H1 (cell line): ENCODE data around the gene P2RX1. TPM values are rescaled to one million over a fixed set of nuclear protein-coding genes. Genes with fewer than 3 reads are reported as not detected.

Source experiments
- E2F6 ChIP-seq: IDR thresholded peaks from 2 replicates; pipeline ENCODE4 v1.6.1; 2012; ENCODE audit warnings: inconsistent platforms
- JUND ChIP-seq: IDR thresholded peaks from 2 replicates; pipeline ENCODE4 v1.6.1; 2011; ENCODE audit warnings: mild to moderate bottlenecking, improper control_type of control experiment, low read length
- SP1 ChIP-seq: IDR thresholded peaks from 2 replicates; pipeline ENCODE4 v1.6.1; 2011; ENCODE audit warnings: low read depth, low read length
- TBP ChIP-seq: IDR thresholded peaks from 2 replicates; pipeline ENCODE4 v1.6.1; 2011; ENCODE audit warnings: low read depth, low read length, improper control_type of control experiment
- polyA plus RNA-seq, 7 experiments: library from polyadenylated mRNA; depleted of rRNA in 3 of 7; stranded (reverse) in 5 of 7; unstranded in 2 of 7; fragments of >200 nt in 5 of 7; fragments of 200-250 nt in 2 of 7; gene quantifications; 1 replicate in 5 of 7; 2 replicates in 1 of 7; 4 replicates in 1 of 7; pipeline versions ENCODE4 v1.2.1 to v1.2.3, GENCODE V29; 2011 to 2013; ENCODE audit warnings: missing spikeins in 2 of 7, mixed read lengths in 2 of 7
- total RNA-seq: library from RNA; stranded (reverse); fragmentation: NEBNext Ultra II Directional; extraction: Animal tissue kit (Norgen Biotek cat#: 25700); gene quantifications from 2 replicates; pipeline ENCODE4 v1.2.1, GENCODE V29; 2021

Gene P2RX1
- total and polyA plus RNA-seq, 2 of the 8 experiments (the other 6 are each of a cell fraction or from before 2014, with no cell fraction given) = 0.45 to 1.1 TPM

GRCh38 chr17:3951003-3951402 lies 34.7 kb upstream of the P2RX1 start (continued):
- TF ChIP-seq E2F6 (no peak), JUND (no peak), TBP (no peak), SP1 (no peak)
- TF ChIP-seq, all 59 proteins: peak for 0
